Colonic mucosa (tissue), 4 donors: ENCODE results near the gene PNPLA2. TPM values are rescaled to one million over a fixed set of nuclear protein-coding genes. Genes with fewer than 3 reads are reported as not detected.

Experiments
- DNase-seq: peaks from one replicate; pipeline ENCODE4 v3.0.0-alpha.2; 2020
- H3K27ac ChIP-seq: fragments of 200-600 bp; one replicate; pipeline ENCODE4 v1.8.0; 2021
- H3K27me3 ChIP-seq: fragments of 200-600 bp; one replicate; pipeline ENCODE4 v1.8.0; 2021
- H3K36me3 ChIP-seq: fragments of 200-600 bp; one replicate; pipeline ENCODE4 v1.8.0; 2021
- H3K4me1 ChIP-seq: fragments of 200-600 bp; one replicate; pipeline ENCODE4 v1.8.0; 2021; ENCODE audit warnings: mild to moderate bottlenecking
- H3K4me3 ChIP-seq: fragments of 200-600 bp; one replicate; pipeline ENCODE4 v1.8.0; 2021
- H3K9ac ChIP-seq, 2 donors: one replicate each; pipeline ENCODE4 v1.7.0; 2013; ENCODE audit warnings: control low read depth in 2 of 2, low read depth in 2 of 2, low read length in 2 of 2
- H3K9me3 ChIP-seq: fragments of 200-600 bp; one replicate; pipeline ENCODE4 v1.8.0; 2021
- intact Hi-C: fragments of 100-400 bp; cut with DNase I; formaldehyde crosslinking; loops from one replicate; pipeline ENCODE4 v1.14.1; 2022
- total RNA-seq, 2 donors: library from RNA; stranded (reverse); fragmentation: NEBNext Ultra II Directional in 1 of 2; extraction: Animal tissue kit (Norgen Biotek cat#: 25700) in 1 of 2; gene quantifications; one replicate each; pipeline ENCODE4 v1.2.1, GENCODE V29; 2021
- TF ChIP-seq, protein P1 (sequence below): fragments of 200-600 bp; IDR thresholded peaks from one replicate; pipeline ENCODE4 v1.8.0; 2022; ENCODE audit warnings: antibody characterized with exemption, mild to moderate bottlenecking
- donor health status: healthy.
- donor health status: DM: no; HTN: no; CAD: no.
- donor health status: DM: no; HTN: no; CAD: no.

PNPLA2 gene
- total RNA-seq, 2 donors from 2014 or later: 139 to 155 TPM

DNA sequence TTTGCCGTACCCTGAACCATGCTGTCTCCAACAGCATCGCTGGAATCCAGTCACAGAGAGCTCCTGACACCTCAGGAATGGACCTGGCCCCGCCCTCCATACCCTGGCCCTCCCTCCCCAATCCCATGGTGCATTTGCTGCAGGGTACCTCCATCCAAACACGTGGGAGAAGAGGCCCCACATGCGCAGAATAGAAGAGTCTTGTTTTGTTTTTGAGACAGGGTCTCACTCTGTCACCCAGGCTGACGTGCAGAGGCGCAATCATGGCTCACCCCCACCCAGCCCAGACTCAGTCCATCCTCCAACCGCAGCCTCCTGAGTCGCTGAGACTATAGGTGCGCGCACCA, 2.3 kb upstream of the PNPLA2 start:
- TF ChIP-seq, protein P1, sequence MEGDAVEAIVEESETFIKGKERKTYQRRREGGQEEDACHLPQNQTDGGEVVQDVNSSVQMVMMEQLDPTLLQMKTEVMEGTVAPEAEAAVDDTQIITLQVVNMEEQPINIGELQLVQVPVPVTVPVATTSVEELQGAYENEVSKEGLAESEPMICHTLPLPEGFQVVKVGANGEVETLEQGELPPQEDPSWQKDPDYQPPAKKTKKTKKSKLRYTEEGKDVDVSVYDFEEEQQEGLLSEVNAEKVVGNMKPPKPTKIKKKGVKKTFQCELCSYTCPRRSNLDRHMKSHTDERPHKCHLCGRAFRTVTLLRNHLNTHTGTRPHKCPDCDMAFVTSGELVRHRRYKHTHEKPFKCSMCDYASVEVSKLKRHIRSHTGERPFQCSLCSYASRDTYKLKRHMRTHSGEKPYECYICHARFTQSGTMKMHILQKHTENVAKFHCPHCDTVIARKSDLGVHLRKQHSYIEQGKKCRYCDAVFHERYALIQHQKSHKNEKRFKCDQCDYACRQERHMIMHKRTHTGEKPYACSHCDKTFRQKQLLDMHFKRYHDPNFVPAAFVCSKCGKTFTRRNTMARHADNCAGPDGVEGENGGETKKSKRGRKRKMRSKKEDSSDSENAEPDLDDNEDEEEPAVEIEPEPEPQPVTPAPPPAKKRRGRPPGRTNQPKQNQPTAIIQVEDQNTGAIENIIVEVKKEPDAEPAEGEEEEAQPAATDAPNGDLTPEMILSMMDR: no peak
- intact Hi-C loops: no loop called here
- Histone ChIP-seq H3K9ac (no peak overlapping the region), H3K4me3 (no peak overlapping the region), H3K4me1 (peaks cover 21% of the 10 kb centered on the region), H3K9me3 (no peaks in the 10 kb centered on the region), H3K27ac (no peak overlapping the region), H3K27me3 (no peaks in the 10 kb centered on the region), H3K36me3 (peaks cover 4% of the 10 kb centered on the region)
- DNase-seq: no peak

DNA sequence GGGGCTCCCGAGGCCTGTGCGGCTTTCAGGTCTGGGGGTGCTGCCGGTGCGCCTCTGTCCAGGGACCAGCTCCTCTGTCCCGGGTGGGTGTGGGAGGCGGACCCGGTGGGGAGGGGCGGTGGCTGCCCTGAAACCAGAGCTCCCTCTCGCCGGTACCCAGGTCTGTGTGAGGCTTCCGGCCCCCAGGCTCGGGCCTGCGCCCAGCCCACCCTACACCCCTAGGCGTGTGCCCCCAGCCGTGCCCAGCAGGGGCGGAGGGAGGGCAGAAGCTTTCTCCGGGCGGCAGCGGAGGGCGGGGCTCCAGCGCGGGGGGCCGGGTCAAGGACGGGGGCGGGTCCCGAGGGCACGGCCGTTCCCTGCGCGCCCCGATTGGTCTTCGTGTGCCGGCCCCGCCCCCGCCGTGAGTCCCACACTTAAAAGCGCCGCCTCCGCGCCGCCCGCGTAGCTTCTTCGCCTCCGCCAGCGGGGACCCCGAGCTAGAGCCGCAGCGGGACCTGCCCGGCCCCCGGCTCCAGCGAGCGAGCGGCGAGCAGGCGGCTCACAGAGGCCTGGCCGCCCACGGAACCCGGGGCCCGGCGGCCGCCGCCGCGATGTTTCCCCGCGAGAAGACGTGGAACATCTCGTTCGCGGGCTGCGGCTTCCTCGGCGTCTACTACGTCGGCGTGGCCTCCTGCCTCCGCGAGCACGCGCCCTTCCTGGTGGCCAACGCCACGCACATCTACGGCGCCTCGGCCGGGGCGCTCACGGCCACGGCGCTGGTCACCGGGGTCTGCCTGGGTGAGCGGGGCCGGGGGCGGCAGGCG, 616 bp downstream of the PNPLA2 start:
- Histone ChIP-seq H3K27me3 (no peaks in the 10 kb centered on the region), H3K27ac (peak overlapping the region; percentile 98), H3K36me3 (peaks cover 2% of the 10 kb centered on the region), H3K4me3 (peak overlapping the region; percentile 70), H3K9ac (peak overlapping the region; percentile 83 to 93), H3K4me1 (peaks cover 30% of the 10 kb centered on the region), H3K9me3 (no peaks in the 10 kb centered on the region)
- TF ChIP-seq, protein P1: no peak
- peak; percentile 94 for DNase-seq
- intact Hi-C loops: no loop called here

DNA sequence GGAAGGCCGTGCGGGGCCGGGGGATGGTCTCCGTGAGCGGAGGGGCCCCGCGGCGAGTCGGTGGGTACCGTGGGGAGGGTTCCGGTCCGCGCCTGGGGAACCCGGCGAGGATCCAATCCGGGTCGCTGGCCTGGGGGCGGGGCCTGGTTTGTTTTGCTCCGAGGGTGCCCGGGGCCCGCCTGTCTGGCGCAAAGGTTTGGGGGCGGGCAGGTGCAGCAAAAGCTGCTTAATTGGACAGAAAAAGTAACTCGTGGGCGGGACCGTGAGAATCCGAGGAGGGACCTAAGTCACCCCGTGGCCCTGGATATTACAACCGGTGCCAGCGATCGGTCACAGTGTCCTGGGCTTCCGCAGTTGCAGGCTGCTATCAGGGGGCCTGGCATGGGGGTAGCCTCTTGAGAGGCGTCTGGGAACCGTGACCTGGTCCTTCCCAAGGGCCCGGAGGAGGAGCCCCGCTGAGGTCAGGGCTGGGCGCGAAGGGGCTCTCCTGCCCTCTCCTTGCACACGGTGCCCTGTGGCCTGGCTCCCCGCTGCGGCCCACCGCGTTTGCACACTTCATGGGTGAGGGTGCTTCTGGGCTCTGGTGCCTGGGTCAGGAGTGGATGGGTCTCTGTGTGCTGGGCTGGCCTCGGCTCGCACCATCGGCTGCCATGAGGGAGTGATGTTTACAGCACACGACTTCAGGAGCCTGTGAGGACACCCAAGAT, 1.4 kb downstream of the PNPLA2 start:
- H3K36me3 ChIP-seq: peaks cover 7% of the 10 kb centered on the region
- TF ChIP-seq, protein P1: no peak
- no peaks in the 10 kb centered on the region for H3K9me3 ChIP-seq
- H3K4me1 ChIP-seq: peaks cover 38% of the 10 kb centered on the region
- peak; percentile 96 for DNase-seq
- peak overlapping the region; percentile 70 for H3K4me3 ChIP-seq
- intact Hi-C loops: no loop called here
- H3K9ac ChIP-seq: peak overlapping the region; percentile 83 to 93
- peak overlapping the region; percentile 98 for H3K27ac ChIP-seq
- no peaks in the 10 kb centered on the region for H3K27me3 ChIP-seq

DNA sequence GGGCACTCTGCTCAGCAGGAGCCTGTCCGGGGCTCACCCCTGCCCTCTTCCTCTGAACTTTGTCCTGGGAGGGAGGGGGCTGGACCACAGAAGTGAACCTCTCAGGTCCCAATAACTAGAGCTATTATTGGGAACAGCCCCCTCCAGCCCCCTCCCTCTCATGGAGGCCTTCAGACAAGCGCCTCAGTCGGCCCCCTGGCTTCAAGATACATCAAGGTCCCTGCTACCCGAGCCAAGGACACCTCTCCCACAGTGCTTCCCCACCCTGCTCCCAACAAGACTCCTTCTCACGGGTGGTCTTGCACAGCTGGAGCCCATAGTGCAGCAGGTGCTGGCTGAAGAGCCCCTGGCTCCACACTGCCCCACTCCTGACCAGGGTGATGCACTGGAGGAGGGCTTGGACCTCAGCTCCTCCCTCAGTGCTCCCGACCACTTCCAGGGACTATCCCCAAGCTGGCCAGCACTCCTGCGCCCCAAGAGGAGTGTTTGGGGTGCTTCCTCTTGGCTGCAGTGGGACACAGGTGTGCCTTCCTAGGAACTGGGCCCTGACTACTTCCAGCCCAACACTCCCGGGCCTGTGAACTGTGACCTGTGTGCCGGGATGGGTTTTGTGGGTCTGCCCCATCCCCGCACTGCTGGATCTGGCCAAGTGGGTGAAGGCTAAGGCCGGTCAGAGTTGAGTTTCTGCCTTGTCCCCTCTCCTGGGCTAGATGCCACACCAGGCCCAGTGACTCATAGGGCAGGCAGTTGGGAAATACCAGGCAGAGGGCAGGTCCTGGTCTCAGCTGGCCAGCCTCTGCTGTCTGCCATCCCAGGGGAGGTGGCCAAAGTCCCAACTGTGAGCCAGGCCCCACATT, 2.2 kb downstream of the PNPLA2 start:
- H3K4me1 ChIP-seq: peaks cover 42% of the 10 kb centered on the region
- peak overlapping the region; percentile 83 to 93 for H3K9ac ChIP-seq
- peak overlapping the region; percentile 98 for H3K27ac ChIP-seq
- peak overlapping the region; percentile 70 for H3K4me3 ChIP-seq
- peak; percentile 80 for DNase-seq
- intact Hi-C loops: no loop called here
- TF ChIP-seq, protein P1: no peak
- no peaks in the 10 kb centered on the region for H3K9me3 ChIP-seq
- no peaks in the 10 kb centered on the region for H3K27me3 ChIP-seq
- peaks cover 7% of the 10 kb centered on the region for H3K36me3 ChIP-seq
